Tibial artery (tissue), 4 donors: ENCODE measurements around the gene TSR2.
A peak's percentile ranks its signal among the peaks of the same experiment; 100 is the strongest.

Experiments
- DNase-seq, 2 donors: peaks; one replicate each; pipeline ENCODE4 v3.0.0-alpha.2; 2019
- H3K27ac ChIP-seq, 2 donors: fragments of 200-600 bp; sonication (generic) in 1 of 2; 1 replicate in 1 of 2; 2 replicates in 1 of 2; pipeline ENCODE4 v1.5.1; 2018 to 2019; ENCODE audit warnings: mild to moderate bottlenecking in 1 of 2
- H3K27me3 ChIP-seq, 2 donors: fragments of 200-600 bp; sonication (generic) in 1 of 2; one replicate each; pipeline versions ENCODE4 v1.5.1 to v1.6.0; 2016 to 2019
- H3K36me3 ChIP-seq, 3 donors: fragments of 200-600 bp; sonication (generic) in 2 of 3; one replicate each; pipeline ENCODE4 v1.5.1; 2016 to 2019; ENCODE audit warnings: mild to moderate bottlenecking in 2 of 3
- H3K4me1 ChIP-seq, 4 donors: fragments of 200-600 bp; sonication (generic) in 2 of 4; 1 replicate in 3 of 4; 2 replicates in 1 of 4; pipeline ENCODE4 v1.5.1; 2016 to 2019
- H3K4me3 ChIP-seq, 2 donors: fragments of 200-600 bp; sonication (generic) in 1 of 2; 1 replicate in 1 of 2; 2 replicates in 1 of 2; pipeline ENCODE4 v1.5.1; 2018 to 2019; ENCODE audit warnings: mild to moderate bottlenecking in 2 of 2
- H3K9me3 ChIP-seq, 3 donors: fragments of 200-600 bp; sonication (generic) in 1 of 3; one replicate each; pipeline ENCODE4 v1.5.1; 2016 to 2019
- CTCF ChIP-seq, 2 experiments: fragments of 200-600 bp in 1 of 2; fragments of 450-650 bp in 1 of 2; IDR thresholded peaks; one replicate each; pipeline ENCODE4 v1.5.1; 2017 to 2019; ENCODE audit warnings: antibody characterized with exemption in 2 of 2, mild to moderate bottlenecking in 1 of 2, moderate library complexity in 1 of 2
- intact Hi-C: fragments of 100-400 bp; cut with DNase I; formaldehyde crosslinking; loops from one replicate; pipeline ENCODE4 v1.15.0; 2023; ENCODE audit warnings: low total_unique reads

TSR2 gene

GRCh38 chrX:54492340-54492739, 52.1 kb downstream of the TSR2 start:
- H3K27ac ChIP-seq: peak overlapping the region; percentile 28 to 86
- H3K4me1 ChIP-seq: peaks cover 0 to 35% (median 12%) of the 10 kb centered on the region in 4 donors
- intact Hi-C loops: no loop called here
- no peaks in the 10 kb centered on the region for H3K27me3 ChIP-seq
- no peaks in the 10 kb centered on the region for H3K36me3 ChIP-seq
- no peak overlapping the region for H3K4me3 ChIP-seq
- peak; percentile 59 to 81 for DNase-seq
- TF ChIP-seq CTCF (IDR thresholded peaks at IDR 0.05): no peak
- H3K9me3 ChIP-seq: peaks cover 0 to 8% (median 0%) of the 10 kb centered on the region in 3 donors

- H3K4me3 ChIP-seq: peak overlapping the region; percentile 67 to 76
- peaks cover 0 to 35% (median 12%) of the 10 kb centered on the region in 4 donors for H3K4me1 ChIP-seq
- H3K9me3 ChIP-seq: peaks cover 0 to 6% (median 0%) of the 10 kb centered on the region in 3 donors
- no peaks in the 10 kb centered on the region for H3K27me3 ChIP-seq
- no peaks in the 10 kb centered on the region for H3K36me3 ChIP-seq
- intact Hi-C loops: no loop called here
- H3K27ac ChIP-seq: peak overlapping the region; percentile 86
- TF ChIP-seq CTCF (IDR thresholded peaks at IDR 0.05): no peak
- no peak for DNase-seq
Measured at GRCh38 chrX:54494166-54494988, 54.2 kb downstream of the TSR2 start.
